PC-9 (cell line): ENCODE measurements around the gene CEP68. TPM values are rescaled to one million over a fixed set of nuclear protein-coding genes. Genes with fewer than 3 reads are reported as not detected.

Source experiments
- BruUV-seq: library from RNA; stranded (reverse); fragments of 400-500 nt; replicated peaks from 2 replicates; lab custom pipeline; 2021; lab: Mats Ljungman, UMichigan
- CTCF ChIA-PET: fragments of 300-600 bp; sonication (Branson Sonifier 250); formaldehyde crosslinking; loops from one replicate; lab custom pipeline; 2022; ENCODE audit warnings: antibody characterized with exemption; lab: Charles Lee
- POLR2A ChIA-PET: fragments of 300-600 bp; sonication (Branson Sonifier 250); formaldehyde crosslinking; loops from one replicate; lab custom pipeline; 2022; ENCODE audit warnings: antibody characterized with exemption; ENCODE audit not compliant: unreplicated experiment; lab: Charles Lee
- DNase-seq, 2 experiments: peaks; one replicate each; pipeline versions ENCODE4 v3.0.0 to v3.0.0-alpha.2; 2015 to 2022; ENCODE audit warnings: mixed read lengths in 1 of 2
- H2AFZ ChIP-seq: fragments of 200-600 bp; sonication (generic); 2 replicates; pipeline ENCODE4 v1.8.1; 2017; ENCODE audit warnings: antibody characterized with exemption
- H3F3A ChIP-seq: fragments of 200-600 bp; sonication (generic); 2 replicates; pipeline ENCODE4 v1.8.1; 2017; ENCODE audit warnings: antibody characterized with exemption, mild to moderate bottlenecking, low read depth; ENCODE audit not compliant: insufficient read depth
- H3K27ac ChIP-seq: fragments of 200-600 bp; sonication (generic); 2 replicates; pipeline ENCODE4 v1.6.1; 2016; ENCODE audit warnings: mixed run types
- H3K27me3 ChIP-seq: fragments of 200-600 bp; sonication (generic); 2 replicates; pipeline ENCODE4 v1.6.1; 2016; ENCODE audit warnings: low read depth, mixed run types; ENCODE audit not compliant: insufficient read depth
- H3K36me3 ChIP-seq: fragments of 200-600 bp; sonication (generic); 2 replicates; pipeline ENCODE4 v1.6.1; 2016; ENCODE audit warnings: low read depth, mixed run types
- H3K4me1 ChIP-seq: fragments of 200-600 bp; sonication (generic); replicated peaks from 2 replicates; pipeline ENCODE4 v1.6.1; 2016; ENCODE audit warnings: mixed run types; ENCODE audit not compliant: insufficient read depth
- H3K4me2 ChIP-seq: fragments of 200-600 bp; sonication (generic); 2 replicates; pipeline ENCODE4 v1.6.1; 2017; ENCODE audit warnings: mixed run types
- H3K4me3 ChIP-seq: fragments of 200-600 bp; sonication (generic); 2 replicates; pipeline ENCODE4 v1.6.1; 2016; ENCODE audit warnings: mixed run types
- H3K79me2 ChIP-seq: fragments of 200-600 bp; sonication (generic); 2 replicates; pipeline ENCODE4 v1.6.1; 2017; ENCODE audit warnings: low read depth, mixed run types
- H3K9me2 ChIP-seq: fragments of 200-600 bp; sonication (generic); 2 replicates; pipeline ENCODE4 v1.8.1; 2017; ENCODE audit warnings: mild to moderate bottlenecking; ENCODE audit not compliant: insufficient read depth
- H3K9me3 ChIP-seq: fragments of 200-600 bp; sonication (generic); 2 replicates; pipeline ENCODE4 v1.8.1; 2016; ENCODE audit warnings: low read depth; ENCODE audit not compliant: insufficient read depth
- H4K20me1 ChIP-seq: fragments of 200-600 bp; sonication (generic); 2 replicates; pipeline ENCODE4 v1.8.1; 2017; ENCODE audit not compliant: insufficient read depth
- CTCF ChIP-seq: fragments of 200-600 bp; sonication (generic); conservative IDR thresholded peaks from 2 replicates; pipeline ENCODE4 v1.6.1; 2017; ENCODE audit warnings: mixed run types, antibody characterized with exemption, mild to moderate bottlenecking, moderate library complexity
- EZH2 ChIP-seq: fragments of 200-600 bp; sonication (generic); IDR thresholded peaks from 2 replicates; pipeline ENCODE4 v1.8.0; 2017; ENCODE audit warnings: antibody characterized with exemption, low read depth
- intact Hi-C: fragments of 100-400 bp; cut with micrococcal nuclease; formaldehyde crosslinking; loops from one replicate; pipeline ENCODE4 v1.10.0; 2022; ENCODE audit not compliant: unreplicated experiment
- total RNA-seq: library from RNA; stranded (reverse); gene quantifications from 2 replicates; pipeline ENCODE4 v1.2.3, GENCODE V29; 2021

The CEP68 gene
- total RNA-seq, 1 experiment from 2014 or later, result 10.8 TPM

- no peaks in the 10 kb centered on the region for H3K4me1 ChIP-seq
- H3K36me3 ChIP-seq, result peaks cover 41% of the 10 kb centered on the region
- no TSS peak for BruUV-seq
- peaks cover 73% of the 10 kb centered on the region for H4K20me1 ChIP-seq
- H3K79me2 ChIP-seq, result peaks cover 67% of the 10 kb centered on the region
- H3F3A ChIP-seq, result peaks cover 8% of the 10 kb centered on the region
- no peaks in the 10 kb centered on the region for H3K9me2 ChIP-seq
- no peak overlapping the region for H3K4me3 ChIP-seq
- H2AFZ ChIP-seq, result no peak overlapping the region
- H3K27ac ChIP-seq, result no peak overlapping the region
- H3K4me2 ChIP-seq, result no peak overlapping the region
- DNase-seq, result no peak
- H3K27me3 ChIP-seq, result no peaks in the 10 kb centered on the region
- TF ChIP-seq EZH2, result no peak
- TF ChIP-seq CTCF, result no peak
- ChIA-PET POLR2A (no interaction called here), CTCF (no interaction called here)
- intact Hi-C loops, result no loop called here
- no peaks in the 10 kb centered on the region for H3K9me3 ChIP-seq
Measured at GRCh38 chr2:65098741-65099140, 42.5 kb downstream of the CEP68 start.

- intact Hi-C loops, result no loop called here
- ChIA-PET CTCF (interaction anchor here (0.6 to 1.1 kb wide), 2 partner anchors 8 to 26 kb away, joined by 3 to 4 read pairs; no protein-coding TSS in a partner anchor), POLR2A (interaction anchor here (0.6 kb wide), 1 partner anchor 429 kb away, joined by 5 read pairs; no protein-coding TSS in a partner anchor)
- DNase-seq, result no peak
- Histone ChIP-seq H3K36me3 (peaks cover 38% of the 10 kb centered on the region), H2AFZ (no peak overlapping the region), H3K4me3 (no peak overlapping the region), H3K4me2 (no peak overlapping the region), H3F3A (peaks cover 14% of the 10 kb centered on the region), H3K4me1 (no peaks in the 10 kb centered on the region), H3K79me2 (peaks cover 73% of the 10 kb centered on the region), H3K9me3 (no peaks in the 10 kb centered on the region), H3K27ac (no peak overlapping the region), H4K20me1 (peaks cover 81% of the 10 kb centered on the region), H3K9me2 (no peaks in the 10 kb centered on the region), H3K27me3 (no peaks in the 10 kb centered on the region)
- no TSS peak for BruUV-seq
- TF ChIP-seq EZH2 (no peak), CTCF (no peak)
Measured at GRCh38 chr2:65101071-65101470, 44.9 kb downstream of the CEP68 start.

DNA sequence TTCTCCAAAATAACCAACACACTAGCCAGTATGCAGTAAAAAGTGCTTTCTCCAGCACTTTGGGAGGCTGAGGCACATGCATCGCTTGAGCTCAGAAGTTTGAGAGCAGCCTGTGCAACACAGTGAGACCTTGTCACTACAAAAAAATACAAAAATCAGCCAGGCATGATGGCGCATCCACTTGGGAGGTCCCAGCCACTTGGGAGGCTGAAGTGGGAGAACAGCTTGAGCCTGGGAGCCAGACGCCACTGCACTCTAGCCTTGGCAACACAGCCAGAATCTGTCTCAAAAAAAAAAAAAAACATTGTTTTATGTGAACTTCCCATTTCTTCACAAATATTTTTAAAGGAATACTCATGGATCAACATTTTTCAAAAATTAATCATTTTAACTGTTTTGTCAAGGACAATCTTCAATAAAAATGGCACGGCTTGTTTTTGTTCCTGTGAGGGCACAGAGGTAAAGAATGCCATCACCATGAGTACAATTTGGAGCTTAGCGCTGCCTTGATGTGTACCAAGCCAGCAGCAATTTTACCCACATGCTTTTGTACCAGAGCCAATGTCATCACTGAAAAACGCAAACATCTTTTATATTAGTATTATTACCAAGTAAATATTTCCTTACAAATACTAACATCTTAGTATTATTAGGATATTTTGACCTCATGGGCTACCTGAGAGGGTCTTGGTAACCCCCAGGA is 46.9 kb downstream of the CEP68 start:
- H3K9me2 ChIP-seq, result no peaks in the 10 kb centered on the region
- H3K36me3 ChIP-seq, result peaks cover 32% of the 10 kb centered on the region; the same call in 1 of the 2 replicates
- H3K27ac ChIP-seq, result no peak overlapping the region
- H3K4me1 ChIP-seq, result no peaks in the 10 kb centered on the region
- peaks cover 12% of the 10 kb centered on the region; the same call in 1 of the 2 replicates for H3F3A ChIP-seq
- no peak overlapping the region for H2AFZ ChIP-seq
- ChIA-PET POLR2A (interaction anchor here (0.6 kb wide), 1 partner anchor 27 kb away, joined by 4 read pairs; the partner anchor contains the start of gene RAB1A), CTCF (interaction anchor here (0.6 to 0.7 kb wide), 2 partner anchors 9 to 85 kb away, joined by 3 to 4 read pairs; no protein-coding TSS in a partner anchor)
- intact Hi-C loops, result no loop called here
- H3K4me3 ChIP-seq, result no peak overlapping the region
- H3K4me2 ChIP-seq, result no peak overlapping the region
- no peak for DNase-seq
- no TSS peak for BruUV-seq
- no peaks in the 10 kb centered on the region for H3K27me3 ChIP-seq
- peaks cover 84% of the 10 kb centered on the region for H4K20me1 ChIP-seq
- no peaks in the 10 kb centered on the region for H3K9me3 ChIP-seq
- no peak for TF ChIP-seq EZH2
- no peak for TF ChIP-seq CTCF
- peaks cover 76% of the 10 kb centered on the region for H3K79me2 ChIP-seq
